RWPE2 (cell line): ENCODE measurements around the gene BARHL1.

Experiments
- ATAC-seq: fragments of 200-7000 bp; cut with Tn5 transposase; 3 replicates; pipeline ENCODE4 v1.9.1; 2021; ENCODE audit warnings: low read depth
- DNase-seq: peaks from one replicate; pipeline ENCODE4 v3.0.0-alpha.2; 2020; ENCODE audit warnings: low spot score
- H3K27ac ChIP-seq: fragments of 450-650 bp; 2 replicates; pipeline ENCODE4 v1.5.1; 2017; ENCODE audit warnings: mild to moderate bottlenecking; ENCODE audit not compliant: poor library complexity, severe bottlenecking
- H3K27me3 ChIP-seq: fragments of 250-450 bp; sonication (Bioruptor Pico); 2 replicates; pipeline ENCODE4 v1.5.1; 2021; ENCODE audit warnings: mild to moderate bottlenecking, moderate library complexity; ENCODE audit not compliant: insufficient read depth, poor library complexity, severe bottlenecking
- H3K36me3 ChIP-seq: fragments of 250-450 bp; sonication (Bioruptor Pico); 2 replicates; pipeline ENCODE4 v1.5.1; 2020; ENCODE audit warnings: low read depth, mild to moderate bottlenecking, moderate library complexity
- H3K4me1 ChIP-seq: fragments of 250-450 bp; sonication (Bioruptor Pico); 2 replicates; pipeline ENCODE4 v1.5.1; 2021; ENCODE audit warnings: mild to moderate bottlenecking, moderate library complexity; ENCODE audit not compliant: insufficient read depth, poor library complexity, severe bottlenecking
- H3K4me3 ChIP-seq: fragments of 250-450 bp; sonication (Bioruptor Pico); 2 replicates; pipeline ENCODE4 v1.5.1; 2021; ENCODE audit warnings: mild to moderate bottlenecking, moderate library complexity; ENCODE audit not compliant: severe bottlenecking
- H3K9me3 ChIP-seq: fragments of 250-450 bp; sonication (Bioruptor Pico); 2 replicates; pipeline ENCODE4 v1.5.1; 2021; ENCODE audit warnings: mild to moderate bottlenecking, moderate library complexity; ENCODE audit not compliant: severe bottlenecking
- TF ChIP-seq, protein P1 (sequence below): fragments of 450-650 bp; IDR thresholded peaks from one replicate; pipeline ENCODE4 v1.5.1; 2017; ENCODE audit warnings: mild to moderate bottlenecking, moderate library complexity; ENCODE audit not compliant: poor library complexity, severe bottlenecking

Gene BARHL1

DNA sequence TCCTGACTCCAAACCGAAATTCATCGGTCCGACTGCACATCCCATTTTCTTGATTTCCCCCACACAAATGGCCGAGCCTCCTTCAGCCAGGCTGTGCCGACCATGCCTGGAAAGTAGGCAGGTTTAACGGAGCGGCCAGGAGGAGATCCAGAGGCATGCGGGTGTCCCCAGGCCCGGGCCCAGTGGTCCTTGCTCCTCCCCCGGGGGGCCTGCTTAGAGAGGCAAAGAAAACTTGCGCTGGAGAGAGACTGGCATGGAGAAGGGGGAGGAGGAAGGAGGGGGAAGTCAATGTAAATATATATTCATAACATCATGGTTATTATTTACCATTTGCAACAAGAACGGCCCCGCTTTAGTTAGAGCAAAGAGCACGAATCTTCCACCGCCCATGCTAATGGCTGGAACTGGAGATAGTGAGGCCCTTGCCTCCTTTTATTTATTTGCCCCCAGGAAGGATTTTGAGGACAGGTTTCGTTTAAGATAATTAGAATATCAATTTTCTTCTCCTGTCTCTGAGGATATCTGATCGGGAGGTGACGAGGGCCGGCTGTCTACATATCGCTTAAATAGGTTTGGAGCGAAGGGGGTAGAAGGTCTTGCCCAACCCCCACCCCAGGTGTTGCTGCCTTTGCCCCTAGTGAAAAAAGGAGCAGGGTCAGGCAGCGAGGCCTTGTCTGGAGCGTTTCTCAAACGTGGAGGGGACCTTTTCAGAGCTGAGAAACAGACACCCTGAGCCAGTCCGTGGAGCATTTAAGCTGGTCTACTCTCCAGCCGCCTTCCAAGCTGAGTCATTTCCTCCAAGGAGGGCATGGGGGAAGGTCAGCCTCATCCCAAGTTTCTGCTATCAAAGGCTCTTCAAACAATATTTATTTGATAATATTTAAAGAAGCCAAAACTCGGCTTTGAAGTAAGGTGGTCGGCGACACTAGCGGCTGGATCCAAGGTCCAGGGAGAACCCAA lies 2.5 kb downstream of the BARHL1 start:
- H3K36me3 ChIP-seq: no peaks in the 10 kb centered on the region
- ATAC-seq (peak; percentile 30; the same call in 1 of the 3 replicates), DNase-seq (no peak)
- H3K4me1 ChIP-seq: no peaks in the 10 kb centered on the region
- TF ChIP-seq, protein P1, sequence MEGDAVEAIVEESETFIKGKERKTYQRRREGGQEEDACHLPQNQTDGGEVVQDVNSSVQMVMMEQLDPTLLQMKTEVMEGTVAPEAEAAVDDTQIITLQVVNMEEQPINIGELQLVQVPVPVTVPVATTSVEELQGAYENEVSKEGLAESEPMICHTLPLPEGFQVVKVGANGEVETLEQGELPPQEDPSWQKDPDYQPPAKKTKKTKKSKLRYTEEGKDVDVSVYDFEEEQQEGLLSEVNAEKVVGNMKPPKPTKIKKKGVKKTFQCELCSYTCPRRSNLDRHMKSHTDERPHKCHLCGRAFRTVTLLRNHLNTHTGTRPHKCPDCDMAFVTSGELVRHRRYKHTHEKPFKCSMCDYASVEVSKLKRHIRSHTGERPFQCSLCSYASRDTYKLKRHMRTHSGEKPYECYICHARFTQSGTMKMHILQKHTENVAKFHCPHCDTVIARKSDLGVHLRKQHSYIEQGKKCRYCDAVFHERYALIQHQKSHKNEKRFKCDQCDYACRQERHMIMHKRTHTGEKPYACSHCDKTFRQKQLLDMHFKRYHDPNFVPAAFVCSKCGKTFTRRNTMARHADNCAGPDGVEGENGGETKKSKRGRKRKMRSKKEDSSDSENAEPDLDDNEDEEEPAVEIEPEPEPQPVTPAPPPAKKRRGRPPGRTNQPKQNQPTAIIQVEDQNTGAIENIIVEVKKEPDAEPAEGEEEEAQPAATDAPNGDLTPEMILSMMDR: no peak
- no peaks in the 10 kb centered on the region for H3K9me3 ChIP-seq
- no peak overlapping the region for H3K4me3 ChIP-seq
- peaks cover 97% of the 10 kb centered on the region for H3K27me3 ChIP-seq
- H3K27ac ChIP-seq: no peak overlapping the region

DNA sequence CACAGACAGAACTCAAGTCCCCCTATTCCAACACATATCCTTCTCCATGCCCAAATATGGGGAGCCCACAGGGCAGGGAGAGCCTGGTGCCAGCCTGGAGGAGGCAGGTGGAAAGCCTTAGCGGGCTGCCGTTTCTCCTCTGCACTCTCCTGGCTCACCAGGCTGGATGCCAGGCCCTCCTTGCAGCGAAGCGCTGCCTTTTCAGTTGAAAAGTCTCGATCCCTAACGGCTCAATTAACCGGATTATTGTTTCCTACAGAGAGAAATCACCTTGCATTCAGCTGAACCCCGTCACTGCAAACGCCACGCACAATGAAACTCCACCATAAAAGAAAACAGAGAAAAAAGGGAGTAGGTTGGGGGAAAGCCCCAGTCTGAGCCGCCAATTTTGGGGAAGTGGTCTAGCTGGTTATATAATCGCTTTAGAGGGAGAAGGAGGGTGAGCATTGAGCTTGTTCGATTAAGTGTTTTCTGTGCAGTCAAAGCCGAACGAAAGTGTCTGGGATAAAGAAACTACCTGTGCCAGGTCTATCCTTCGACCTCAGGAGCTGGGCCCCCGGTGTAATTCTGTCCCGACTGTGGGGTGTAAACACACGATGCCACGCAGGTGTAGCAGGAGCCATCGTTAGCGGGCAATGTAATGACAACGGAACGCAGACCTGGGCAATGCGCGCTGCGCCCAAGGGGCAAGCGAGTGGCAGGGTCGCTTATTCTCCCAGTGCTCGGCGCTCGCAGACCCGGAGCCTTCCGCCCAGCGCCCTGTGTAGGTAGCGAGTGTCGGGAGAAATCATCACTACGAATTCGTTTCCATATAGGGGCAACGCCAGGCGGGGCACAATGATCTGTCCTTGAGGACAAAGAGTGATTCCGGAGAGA lies 3.8 kb downstream of the BARHL1 start:
- TF ChIP-seq, protein P1: no peak
- H3K36me3 ChIP-seq: no peaks in the 10 kb centered on the region
- ATAC-seq: no peak
- no peaks in the 10 kb centered on the region for H3K9me3 ChIP-seq
- DNase-seq: no peak
- H3K27me3 ChIP-seq: peaks cover 95% of the 10 kb centered on the region
- no peak overlapping the region for H3K27ac ChIP-seq
- H3K4me3 ChIP-seq: no peak overlapping the region
- no peaks in the 10 kb centered on the region for H3K4me1 ChIP-seq

DNA sequence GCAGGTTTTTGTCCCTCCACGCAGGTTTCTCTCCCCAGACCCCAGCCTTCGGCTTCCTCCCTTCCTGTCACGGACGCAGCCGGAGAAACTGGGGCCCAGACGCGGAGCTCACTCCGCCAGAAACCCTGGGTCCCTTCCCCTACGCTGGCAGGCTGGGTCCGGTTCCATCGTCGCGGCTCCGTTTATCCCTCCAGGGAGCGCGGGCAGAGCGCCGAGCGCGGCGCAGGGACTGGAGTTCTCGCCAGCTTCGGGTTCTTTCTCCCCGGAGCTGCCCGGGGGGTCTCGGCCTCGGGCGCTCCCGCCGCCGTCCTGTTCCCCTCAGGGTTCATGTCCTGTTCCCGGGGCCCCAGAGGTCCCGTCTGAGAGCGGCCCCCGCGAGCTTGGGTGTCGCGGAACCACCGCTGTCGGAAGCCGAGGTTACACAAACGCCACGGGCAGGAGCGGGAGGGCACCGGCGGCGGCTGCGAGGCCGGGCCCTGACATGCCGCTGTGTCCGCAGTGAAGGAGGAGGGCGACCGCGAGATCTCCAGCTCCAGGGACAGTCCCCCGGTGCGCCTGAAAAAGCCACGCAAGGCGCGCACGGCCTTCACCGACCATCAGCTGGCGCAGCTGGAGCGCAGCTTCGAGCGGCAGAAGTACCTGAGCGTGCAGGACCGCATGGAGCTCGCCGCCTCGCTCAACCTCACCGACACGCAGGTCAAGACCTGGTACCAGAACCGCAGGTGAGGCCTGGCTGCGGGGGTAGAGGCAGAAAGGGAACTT lies 4.6 kb downstream of the BARHL1 start:
- H3K27ac ChIP-seq: no peak overlapping the region
- no peaks in the 10 kb centered on the region for H3K36me3 ChIP-seq
- no peaks in the 10 kb centered on the region for H3K4me1 ChIP-seq
- TF ChIP-seq, protein P1: no peak
- H3K9me3 ChIP-seq: no peaks in the 10 kb centered on the region
- DNase-seq (no peak), ATAC-seq (no peak)
- H3K27me3 ChIP-seq: peaks cover 94% of the 10 kb centered on the region
- H3K4me3 ChIP-seq: no peak overlapping the region

DNA sequence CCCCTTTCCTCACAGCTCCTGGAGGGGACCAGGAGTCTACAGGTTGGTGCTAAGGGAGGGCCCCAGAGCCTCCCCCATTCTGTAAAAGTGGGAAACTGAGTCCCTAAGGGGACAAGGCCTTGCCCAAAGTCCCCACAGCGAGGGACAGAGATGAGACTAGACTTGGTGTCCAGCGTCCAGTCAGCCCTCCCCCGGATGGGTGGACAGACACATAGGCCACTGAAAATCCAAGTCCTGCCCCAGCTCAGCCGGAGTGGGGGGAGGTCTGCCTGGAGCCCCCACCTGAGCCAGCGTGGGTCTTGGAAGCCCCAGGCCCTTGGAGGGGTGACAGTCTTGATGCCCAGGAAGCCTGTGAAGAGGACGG lies 5.2 kb downstream of the BARHL1 start:
- TF ChIP-seq, protein P1: no peak
- ATAC-seq (no peak), DNase-seq (peak; percentile 23)
- H3K27me3 ChIP-seq: peaks cover 89% of the 10 kb centered on the region
- H3K9me3 ChIP-seq: no peaks in the 10 kb centered on the region
- H3K36me3 ChIP-seq: no peaks in the 10 kb centered on the region
- no peak overlapping the region for H3K4me3 ChIP-seq
- no peak overlapping the region for H3K27ac ChIP-seq
- no peaks in the 10 kb centered on the region for H3K4me1 ChIP-seq
